ENCODE measurements around the gene ZNF692.

Gene ZNF692

GRCh38 chr1:248862998-248863881 lies 4.4 kb upstream of the ZNF692 start:
- no peak for TF ChIP-seq CTCF (IDR thresholded peaks at IDR 0.05; ENCODE audit: poor library complexity, severe bottlenecking)
- peak overlapping the region; percentile 42 for H3K4me3 ChIP-seq (ENCODE audit: severe bottlenecking)
- ATAC-seq (ENCODE audit: low read depth): peak; percentile 66
- H3K27ac ChIP-seq (ENCODE audit: poor library complexity, severe bottlenecking): no peak overlapping the region
- H3K36me3 ChIP-seq (ENCODE audit: low read depth): no peaks in the 10 kb centered on the region
- no peaks in the 10 kb centered on the region for H3K9me3 ChIP-seq (ENCODE audit: severe bottlenecking)
- no peak for DNase-seq (ENCODE audit: low spot score)
- H3K4me1 ChIP-seq (ENCODE audit: insufficient read depth, poor library complexity, severe bottlenecking): no peaks in the 10 kb centered on the region
- H3K27me3 ChIP-seq (ENCODE audit: insufficient read depth, poor library complexity, severe bottlenecking): no peaks in the 10 kb centered on the region

GRCh38 chr1:248862695-248862997 lies 3.8 kb upstream of the ZNF692 start:
- Histone ChIP-seq H3K4me3 (ENCODE audit: severe bottlenecking) (peak overlapping the region; percentile 42), H3K4me1 (ENCODE audit: insufficient read depth, poor library complexity, severe bottlenecking) (no peaks in the 10 kb centered on the region), H3K9me3 (ENCODE audit: severe bottlenecking) (no peaks in the 10 kb centered on the region), H3K27ac (ENCODE audit: poor library complexity, severe bottlenecking) (no peak overlapping the region), H3K27me3 (ENCODE audit: insufficient read depth, poor library complexity, severe bottlenecking) (no peaks in the 10 kb centered on the region), H3K36me3 (ENCODE audit: low read depth) (no peaks in the 10 kb centered on the region)
- peak; percentile 4; the same call in 1 of the 3 replicates for ATAC-seq (ENCODE audit: low read depth)
- DNase-seq (ENCODE audit: low spot score): no peak
- TF ChIP-seq CTCF (IDR thresholded peaks at IDR 0.05; ENCODE audit: poor library complexity, severe bottlenecking): no peak

GRCh38 chr1:248861616-248862015 lies 2.7 kb upstream of the ZNF692 start:
- Histone ChIP-seq H3K36me3 (ENCODE audit: low read depth) (peaks cover 4% of the 10 kb centered on the region; the same call in 1 of the 2 replicates), H3K9me3 (ENCODE audit: severe bottlenecking) (no peaks in the 10 kb centered on the region), H3K4me3 (ENCODE audit: severe bottlenecking) (no peak overlapping the region), H3K4me1 (ENCODE audit: insufficient read depth, poor library complexity, severe bottlenecking) (no peaks in the 10 kb centered on the region), H3K27ac (ENCODE audit: poor library complexity, severe bottlenecking) (no peak overlapping the region), H3K27me3 (ENCODE audit: insufficient read depth, poor library complexity, severe bottlenecking) (no peaks in the 10 kb centered on the region)
- no peak for DNase-seq (ENCODE audit: low spot score)
- no peak for ATAC-seq (ENCODE audit: low read depth)
- no peak for TF ChIP-seq CTCF (IDR thresholded peaks at IDR 0.05; ENCODE audit: poor library complexity, severe bottlenecking)

- ATAC-seq (ENCODE audit: low read depth) (no peak), DNase-seq (ENCODE audit: low spot score) (no peak)
- Histone ChIP-seq H3K4me3 (ENCODE audit: severe bottlenecking) (no peak overlapping the region), H3K27me3 (ENCODE audit: insufficient read depth, poor library complexity, severe bottlenecking) (no peaks in the 10 kb centered on the region), H3K4me1 (ENCODE audit: insufficient read depth, poor library complexity, severe bottlenecking) (no peaks in the 10 kb centered on the region), H3K9me3 (ENCODE audit: severe bottlenecking) (no peaks in the 10 kb centered on the region), H3K27ac (ENCODE audit: poor library complexity, severe bottlenecking) (no peak overlapping the region), H3K36me3 (ENCODE audit: low read depth) (peaks cover 17% of the 10 kb centered on the region)
- TF ChIP-seq CTCF (IDR thresholded peaks at IDR 0.05; ENCODE audit: poor library complexity, severe bottlenecking): no peak
These were observed 1.1 kb upstream of the ZNF692 start for GRCh38 chr1:248860007-248860406.
